HG03025 (cell line): ENCODE results near the gene MARK1.

Experiments used
- ATAC-seq: cut with Tn5 transposase; IDR thresholded peaks from one replicate; pipeline ENCODE4 v1.9.1; 2021; ENCODE audit warnings: mild to moderate bottlenecking, moderate library complexity; ENCODE audit not compliant: unreplicated experiment, low FRiP score

The MARK1 gene

GRCh38 chr1:220528679-220529501, 954 bp downstream of the MARK1 start:
- peak; percentile 0 for ATAC-seq

- no peak for ATAC-seq
Measured at GRCh38 chr1:220529521-220530020, 1.6 kb downstream of the MARK1 start.

- no peak for ATAC-seq
Measured at GRCh38 chr1:220533504-220534109, 5.7 kb downstream of the MARK1 start.

- no peak for ATAC-seq
Measured at GRCh38 chr1:220544901-220545303, 17.0 kb downstream of the MARK1 start.

GRCh38 chr1:220550811-220551399, 23.0 kb downstream of the MARK1 start:
- no peak for ATAC-seq

GRCh38 chr1:220551718-220552117, 23.8 kb downstream of the MARK1 start:
- ATAC-seq = no peak

GRCh38 chr1:220552672-220553260, 24.8 kb downstream of the MARK1 start:
- ATAC-seq = no peak

GRCh38 chr1:220556641-220557040, 28.7 kb downstream of the MARK1 start:
- ATAC-seq = no peak

GRCh38 chr1:220563564-220563963, 35.6 kb downstream of the MARK1 start:
- no peak for ATAC-seq

GRCh38 chr1:220564216-220564615, 36.3 kb downstream of the MARK1 start:
- no peak for ATAC-seq

GRCh38 chr1:220565670-220566069, 37.7 kb downstream of the MARK1 start:
- no peak for ATAC-seq

GRCh38 chr1:220566869-220567268, 38.9 kb downstream of the MARK1 start:
- no peak for ATAC-seq

GRCh38 chr1:220572416-220572815, 44.5 kb downstream of the MARK1 start:
- no peak for ATAC-seq

- ATAC-seq = no peak
Measured at GRCh38 chr1:220573836-220574235, 45.9 kb downstream of the MARK1 start.

GRCh38 chr1:220575718-220576497, 48.0 kb downstream of the MARK1 start:
- no peak for ATAC-seq

- no peak for ATAC-seq
Measured at GRCh38 chr1:220577926-220578325, 50.0 kb downstream of the MARK1 start.

GRCh38 chr1:220579317-220579716, 51.4 kb downstream of the MARK1 start:
- ATAC-seq = no peak

- no peak for ATAC-seq
Measured at GRCh38 chr1:220592714-220593113, 64.8 kb downstream of the MARK1 start.

- ATAC-seq = no peak
Measured at GRCh38 chr1:220594356-220594755, 66.4 kb downstream of the MARK1 start.

GRCh38 chr1:220595179-220595578, 67.2 kb downstream of the MARK1 start:
- ATAC-seq = no peak
